Activated T-helper 9 cell treated with anti-CD3 and anti-CD28 coated beads, Interleukin-2, amount 50 U/mL, for 16 hours (primary cell): Measurements from ENCODE around the gene EVA1A.

Source experiments
- DNase-seq: peaks from one replicate; pipeline ENCODE4 v3.0.0-alpha.2; 2020; ENCODE audit warnings: low read depth

Gene EVA1A

DNA sequence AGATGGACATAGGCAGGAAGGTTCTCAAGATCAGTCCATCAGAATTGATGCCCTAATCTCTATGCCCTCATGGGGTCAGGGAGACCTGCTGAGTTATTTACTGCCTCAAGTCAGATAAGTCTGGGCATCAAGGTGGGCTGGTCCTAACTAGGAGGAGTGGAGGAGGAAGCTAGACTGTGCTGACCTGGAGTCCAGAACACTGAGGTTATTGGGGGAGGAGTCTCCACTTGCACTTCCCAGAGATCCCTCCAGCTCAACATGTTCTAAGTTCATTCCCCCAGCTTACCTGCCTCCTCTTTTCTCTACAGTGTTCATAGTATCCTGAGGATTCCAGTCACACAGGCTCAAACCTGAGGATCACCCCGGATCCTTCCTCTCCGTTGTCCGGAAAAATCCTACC, 19.3 kb downstream of the EVA1A start:
- DNase-seq = no peak

DNA sequence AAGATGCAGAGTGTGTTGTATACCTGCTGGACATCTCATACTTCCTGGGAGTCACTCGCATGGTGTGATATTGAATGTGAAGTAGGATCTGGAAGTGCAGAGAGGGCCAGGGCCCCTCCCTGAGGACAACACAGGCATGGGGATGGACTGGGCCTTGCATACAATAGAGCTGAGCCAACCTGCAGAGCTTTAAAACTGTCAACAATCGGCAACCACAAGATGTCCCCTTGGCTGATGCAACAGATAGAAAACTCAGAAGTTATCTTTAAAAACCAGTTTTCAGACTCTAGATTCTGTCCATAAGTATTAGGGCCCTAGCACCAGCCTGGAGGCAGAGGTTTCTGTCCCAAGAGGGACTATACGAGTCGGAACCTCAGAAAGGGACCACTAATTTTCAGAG, 19.7 kb downstream of the EVA1A start:
- DNase-seq = no peak

GRCh38 chr2:75539955-75540716, 20.6 kb downstream of the EVA1A start:
- DNase-seq = no peak

GRCh38 chr2:75538521-75539490, 21.9 kb downstream of the EVA1A start:
- DNase-seq = no peak

- DNase-seq = no peak
These were observed 23.1 kb downstream of the EVA1A start for GRCh38 chr2:75537658-75538057.

GRCh38 chr2:75533135-75533534, 27.6 kb downstream of the EVA1A start:
- no peak for DNase-seq

DNA sequence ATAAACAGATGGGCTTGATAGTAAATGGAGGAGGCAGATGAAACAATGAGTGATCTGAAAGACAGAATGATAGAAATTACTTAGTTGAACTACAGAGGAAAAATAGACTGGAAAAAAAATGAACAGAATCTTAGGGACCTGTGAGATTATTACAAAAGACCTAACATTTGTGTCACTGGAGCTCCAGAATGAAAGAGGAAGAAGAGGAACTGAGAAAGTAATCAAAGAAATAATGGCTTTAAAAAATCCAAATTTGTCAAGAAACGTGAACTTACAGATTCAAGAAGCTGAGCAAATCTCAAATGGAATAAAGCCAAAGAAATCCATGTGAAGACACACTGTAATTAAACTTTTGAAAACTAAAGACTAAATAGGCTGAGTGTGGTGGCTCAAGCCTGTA, 28.3 kb downstream of the EVA1A start:
- no peak for DNase-seq

- no peak for DNase-seq
These were observed 32.3 kb downstream of the EVA1A start for GRCh38 chr2:75528221-75528977.

DNA sequence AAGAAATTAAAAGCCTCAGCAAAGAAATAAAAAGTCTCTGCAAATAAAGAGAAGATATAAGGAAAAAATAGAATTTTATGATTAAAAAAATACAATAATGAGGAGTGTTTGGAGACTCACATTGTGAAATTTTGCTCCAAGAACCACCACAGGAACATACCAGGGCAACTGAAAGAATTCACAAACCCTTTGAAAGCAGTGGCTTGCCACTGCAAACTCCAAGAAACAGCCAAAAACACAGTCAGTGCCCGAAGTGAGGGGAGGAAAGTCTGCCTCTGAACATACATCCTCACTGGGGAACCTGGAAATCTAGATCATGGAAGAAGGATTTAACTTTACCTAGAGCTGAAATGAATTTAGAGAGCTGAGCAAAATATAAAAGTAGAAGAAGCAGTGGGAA, 33.1 kb downstream of the EVA1A start:
- DNase-seq = no peak

GRCh38 chr2:75526842-75527241, 33.9 kb downstream of the EVA1A start:
- no peak for DNase-seq

GRCh38 chr2:75525434-75526310, 35.1 kb downstream of the EVA1A start:
- no peak for DNase-seq

- no peak for DNase-seq
These were observed 36.3 kb downstream of the EVA1A start for GRCh38 chr2:75524276-75524911.

DNA sequence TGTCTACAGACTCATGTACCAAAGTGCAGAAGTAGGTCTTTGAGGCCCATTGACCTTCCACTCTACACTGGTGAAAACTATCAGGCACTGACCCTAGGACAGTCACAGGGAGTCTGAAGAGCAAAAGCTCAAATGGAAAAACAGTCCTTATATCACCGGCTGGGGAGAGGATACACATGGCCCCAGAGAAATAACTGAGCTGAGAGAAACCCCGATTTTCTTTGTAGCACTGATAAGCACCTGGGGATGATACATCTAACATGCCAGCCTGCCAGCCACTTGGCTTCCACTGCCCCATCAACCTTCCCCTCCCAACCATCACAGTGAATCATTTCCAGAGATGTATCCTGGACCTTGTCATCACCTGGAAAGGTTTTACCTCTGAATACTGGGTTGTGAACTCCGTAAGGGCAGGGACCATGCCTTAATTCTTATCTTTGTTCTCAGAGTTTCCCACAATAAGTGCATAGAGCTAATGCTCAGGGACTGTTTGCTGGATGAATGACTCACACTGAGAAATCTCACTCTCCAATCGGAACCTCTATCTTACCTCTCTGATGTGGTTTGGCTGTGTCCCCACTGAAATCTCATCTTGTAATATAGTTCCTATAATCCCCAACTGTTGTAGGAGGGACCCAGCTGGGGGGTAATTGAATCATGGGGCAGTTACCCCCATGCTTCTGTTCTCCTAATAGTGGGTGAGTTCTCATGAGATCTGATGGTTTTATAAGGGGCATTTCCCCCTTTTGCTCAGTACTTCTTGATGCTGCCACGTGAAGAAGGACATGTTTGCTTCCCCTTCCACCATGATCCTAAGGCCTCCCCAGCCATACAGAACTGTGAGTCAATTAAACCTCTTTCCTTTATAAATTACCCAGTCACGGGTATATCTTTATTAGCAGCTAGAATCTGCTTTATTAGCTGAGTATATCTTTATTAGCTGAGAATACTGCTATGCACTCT, 37.1 kb downstream of the EVA1A start:
- no peak for DNase-seq

DNA sequence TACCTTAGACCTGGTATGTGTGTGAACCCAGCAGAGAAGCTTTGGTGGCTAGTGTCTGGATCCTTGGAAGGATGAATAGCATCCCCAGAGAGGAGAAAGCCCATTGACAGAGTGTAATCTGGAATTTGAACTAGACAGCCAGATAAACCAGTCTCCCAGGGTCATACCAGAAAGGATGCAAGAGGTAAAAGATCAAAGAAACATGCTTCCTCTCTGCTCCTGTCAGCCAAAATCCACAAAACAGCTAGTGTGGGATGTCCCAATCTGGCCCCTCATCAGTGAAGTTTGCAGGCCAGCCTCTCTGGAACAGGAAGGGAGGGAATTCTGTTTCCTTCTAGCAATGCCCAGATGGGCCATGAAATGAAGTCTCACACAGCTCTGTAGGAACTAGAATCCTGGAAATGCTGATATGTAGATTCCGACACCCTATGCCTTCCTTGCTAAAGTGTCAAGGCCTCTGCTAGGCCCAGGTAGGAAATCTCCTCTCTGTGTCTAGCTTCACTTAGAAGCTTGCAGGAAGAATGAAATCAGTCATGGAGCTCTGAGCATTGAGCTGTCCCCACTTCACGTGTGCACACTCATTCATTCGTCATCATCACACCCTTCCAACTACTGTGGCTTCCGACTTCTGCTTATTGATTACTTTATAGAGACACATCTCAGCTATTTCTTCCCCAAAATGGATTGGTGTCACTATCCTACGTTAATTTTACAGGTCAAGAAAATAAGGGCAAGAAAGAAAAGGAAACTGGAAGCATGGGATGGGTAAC, 38.0 kb downstream of the EVA1A start:
- no peak for DNase-seq

- DNase-seq = no peak
These were observed 39.4 kb downstream of the EVA1A start for GRCh38 chr2:75521225-75521872.

GRCh38 chr2:75519843-75520242, 40.9 kb downstream of the EVA1A start:
- no peak for DNase-seq

- no peak for DNase-seq
These were observed 41.9 kb downstream of the EVA1A start for GRCh38 chr2:75518638-75519465.
